ENCODE results near the gene COX6B1. TPM values are rescaled to one million over a fixed set of nuclear protein-coding genes. Genes with fewer than 3 reads are reported as not detected.

The COX6B1 gene
- total and polyA plus RNA-seq, 2 of the 8 experiments (the other 6 are each of a cell fraction or from before 2014, with no cell fraction given) = 437 to 1,052 TPM

Other genes starting within 250 kb of the COX6B1 start
- gene FFAR2, start 200.1 kb upstream of the COX6B1 start, total RNA-seq (2021; fragmentation: NEBNext Ultra II Directional; extraction: Animal tissue kit (Norgen Biotek cat#: 25700)) = not detected in 2 replicates
- not detected in 2 replicates for gene FFAR2, start 200.1 kb upstream of the COX6B1 start, polyA plus RNA-seq (2011; rRNA removed)
- gene KRTDAP, start 157.9 kb upstream of the COX6B1 start, total RNA-seq (2021; fragmentation: NEBNext Ultra II Directional; extraction: Animal tissue kit (Norgen Biotek cat#: 25700)) = 0.69 and 1.0 TPM in 2 replicates
- gene KRTDAP, start 157.9 kb upstream of the COX6B1 start, polyA plus RNA-seq (2011; rRNA removed) = 0.88 and 1.1 TPM in 2 replicates
- gene DMKN, start 134.7 kb upstream of the COX6B1 start, total RNA-seq (2021; fragmentation: NEBNext Ultra II Directional; extraction: Animal tissue kit (Norgen Biotek cat#: 25700)) = 286 and 290 TPM in 2 replicates
- 330 and 379 TPM in 2 replicates for gene DMKN, start 134.7 kb upstream of the COX6B1 start, polyA plus RNA-seq (2011; rRNA removed)
- gene SBSN, start 120.0 kb upstream of the COX6B1 start, total RNA-seq (2021; fragmentation: NEBNext Ultra II Directional; extraction: Animal tissue kit (Norgen Biotek cat#: 25700)) = not detected in 2 replicates
- not detected in 2 replicates for gene SBSN, start 120.0 kb upstream of the COX6B1 start, polyA plus RNA-seq (2011; rRNA removed)
- gene GAPDHS, start 114.9 kb upstream of the COX6B1 start, total RNA-seq (2021; fragmentation: NEBNext Ultra II Directional; extraction: Animal tissue kit (Norgen Biotek cat#: 25700)) = not detected in 2 replicates
- 0.26 and 0.47 TPM in 2 replicates for gene GAPDHS, start 114.9 kb upstream of the COX6B1 start, polyA plus RNA-seq (2011; rRNA removed)
- gene TMEM147, start 102.7 kb upstream of the COX6B1 start, total RNA-seq (2021; fragmentation: NEBNext Ultra II Directional; extraction: Animal tissue kit (Norgen Biotek cat#: 25700)) = 157 and 159 TPM in 2 replicates
- gene TMEM147, start 102.7 kb upstream of the COX6B1 start, polyA plus RNA-seq (2011; rRNA removed) = 372 and 418 TPM in 2 replicates
- gene ATP4A, start 84.7 kb upstream of the COX6B1 start, total RNA-seq (2021; fragmentation: NEBNext Ultra II Directional; extraction: Animal tissue kit (Norgen Biotek cat#: 25700)) = 0.31 and 0.50 TPM in 2 replicates
- gene ATP4A, start 84.7 kb upstream of the COX6B1 start, polyA plus RNA-seq (2011; rRNA removed) = 1.2 and 1.4 TPM in 2 replicates
- not detected in 2 replicates for gene PMIS2, start 62.1 kb upstream of the COX6B1 start, total RNA-seq (2021; fragmentation: NEBNext Ultra II Directional; extraction: Animal tissue kit (Norgen Biotek cat#: 25700))
- 0.25 TPM in 1 of 2 replicates, not detected in the other for gene PMIS2, start 62.1 kb upstream of the COX6B1 start, polyA plus RNA-seq (2011; rRNA removed)
- 18.9 and 25.7 TPM in 2 replicates for gene HAUS5, start 35.6 kb upstream of the COX6B1 start, total RNA-seq (2021; fragmentation: NEBNext Ultra II Directional; extraction: Animal tissue kit (Norgen Biotek cat#: 25700))
- 13.8 and 20.1 TPM in 2 replicates for gene HAUS5, start 35.6 kb upstream of the COX6B1 start, polyA plus RNA-seq (2011; rRNA removed)
- gene RBM42, start 19.3 kb upstream of the COX6B1 start, total RNA-seq (2021; fragmentation: NEBNext Ultra II Directional; extraction: Animal tissue kit (Norgen Biotek cat#: 25700)) = 80.8 and 83.3 TPM in 2 replicates
- gene RBM42, start 19.3 kb upstream of the COX6B1 start, polyA plus RNA-seq (2011; rRNA removed) = 59.8 and 83.6 TPM in 2 replicates
- gene ETV2, start 6.6 kb upstream of the COX6B1 start, total RNA-seq (2021; fragmentation: NEBNext Ultra II Directional; extraction: Animal tissue kit (Norgen Biotek cat#: 25700)) = 0.88 and 1.8 TPM in 2 replicates
- gene ETV2, start 6.6 kb upstream of the COX6B1 start, polyA plus RNA-seq (2011; rRNA removed) = 1.3 and 2.3 TPM in 2 replicates
- gene UPK1A, start 18.2 kb downstream of the COX6B1 start, total RNA-seq (2021; fragmentation: NEBNext Ultra II Directional; extraction: Animal tissue kit (Norgen Biotek cat#: 25700)) = 0.56 and 0.61 TPM in 2 replicates
- gene UPK1A, start 18.2 kb downstream of the COX6B1 start, polyA plus RNA-seq (2011; rRNA removed) = 9.8 and 9.9 TPM in 2 replicates
- 0.42 and 0.50 TPM in 2 replicates for gene ZBTB32, start 56.2 kb downstream of the COX6B1 start, total RNA-seq (2021; fragmentation: NEBNext Ultra II Directional; extraction: Animal tissue kit (Norgen Biotek cat#: 25700))
- 0.11 and 0.17 TPM in 2 replicates for gene ZBTB32, start 56.2 kb downstream of the COX6B1 start, polyA plus RNA-seq (2011; rRNA removed)
- 38.6 and 41.5 TPM in 2 replicates for gene KMT2B, start 69.7 kb downstream of the COX6B1 start, total RNA-seq (2021; fragmentation: NEBNext Ultra II Directional; extraction: Animal tissue kit (Norgen Biotek cat#: 25700))
- 26.7 and 42.2 TPM in 2 replicates for gene KMT2B, start 69.7 kb downstream of the COX6B1 start, polyA plus RNA-seq (2011; rRNA removed)
- 8.4 and 12.2 TPM in 2 replicates for gene IGFLR1, start 94.1 kb downstream of the COX6B1 start, total RNA-seq (2021; fragmentation: NEBNext Ultra II Directional; extraction: Animal tissue kit (Norgen Biotek cat#: 25700))
- 28.9 and 40.3 TPM in 2 replicates for gene IGFLR1, start 94.1 kb downstream of the COX6B1 start, polyA plus RNA-seq (2011; rRNA removed)
- 15.1 and 18.5 TPM in 2 replicates for gene U2AF1L4, start 97.1 kb downstream of the COX6B1 start, total RNA-seq (2021; fragmentation: NEBNext Ultra II Directional; extraction: Animal tissue kit (Norgen Biotek cat#: 25700))
- gene U2AF1L4, start 97.1 kb downstream of the COX6B1 start, polyA plus RNA-seq (2011; rRNA removed) = 32.7 TPM in 2 replicates
- 75.3 and 80.2 TPM in 2 replicates for gene PSENEN, start 97.3 kb downstream of the COX6B1 start, total RNA-seq (2021; fragmentation: NEBNext Ultra II Directional; extraction: Animal tissue kit (Norgen Biotek cat#: 25700))
- 66.7 and 73.9 TPM in 2 replicates for gene PSENEN, start 97.3 kb downstream of the COX6B1 start, polyA plus RNA-seq (2011; rRNA removed)
- gene LIN37, start 100.3 kb downstream of the COX6B1 start, total RNA-seq (2021; fragmentation: NEBNext Ultra II Directional; extraction: Animal tissue kit (Norgen Biotek cat#: 25700)) = 2.9 and 3.8 TPM in 2 replicates
- 8.5 and 9.8 TPM in 2 replicates for gene LIN37, start 100.3 kb downstream of the COX6B1 start, polyA plus RNA-seq (2011; rRNA removed)
- 0.44 TPM in 1 of 2 replicates, not detected in the other for gene HSPB6, start 108.7 kb downstream of the COX6B1 start, total RNA-seq (2021; fragmentation: NEBNext Ultra II Directional; extraction: Animal tissue kit (Norgen Biotek cat#: 25700))
- 0.91 and 1.6 TPM in 2 replicates for gene HSPB6, start 108.7 kb downstream of the COX6B1 start, polyA plus RNA-seq (2011; rRNA removed)
- 20.8 and 28.9 TPM in 2 replicates for gene PROSER3, start 109.9 kb downstream of the COX6B1 start, total RNA-seq (2021; fragmentation: NEBNext Ultra II Directional; extraction: Animal tissue kit (Norgen Biotek cat#: 25700))
- gene PROSER3, start 109.9 kb downstream of the COX6B1 start, polyA plus RNA-seq (2011; rRNA removed) = 17.8 and 27.8 TPM in 2 replicates
- gene ARHGAP33, start 127.2 kb downstream of the COX6B1 start, total RNA-seq (2021; fragmentation: NEBNext Ultra II Directional; extraction: Animal tissue kit (Norgen Biotek cat#: 25700)) = 25.0 and 25.2 TPM in 2 replicates
- gene ARHGAP33, start 127.2 kb downstream of the COX6B1 start, polyA plus RNA-seq (2011; rRNA removed) = 6.5 and 11.2 TPM in 2 replicates
- gene PRODH2, start 164.5 kb downstream of the COX6B1 start, total RNA-seq (2021; fragmentation: NEBNext Ultra II Directional; extraction: Animal tissue kit (Norgen Biotek cat#: 25700)) = not detected in 2 replicates
- gene PRODH2, start 164.5 kb downstream of the COX6B1 start, polyA plus RNA-seq (2011; rRNA removed) = not detected in 2 replicates
- 0.40 and 1.4 TPM in 2 replicates for gene NPHS1, start 204.2 kb downstream of the COX6B1 start, total RNA-seq (2021; fragmentation: NEBNext Ultra II Directional; extraction: Animal tissue kit (Norgen Biotek cat#: 25700))
- 1.3 and 1.9 TPM in 2 replicates for gene NPHS1, start 204.2 kb downstream of the COX6B1 start, polyA plus RNA-seq (2011; rRNA removed)
- 4.6 TPM in 2 replicates for gene KIRREL2, start 208.6 kb downstream of the COX6B1 start, total RNA-seq (2021; fragmentation: NEBNext Ultra II Directional; extraction: Animal tissue kit (Norgen Biotek cat#: 25700))
- gene KIRREL2, start 208.6 kb downstream of the COX6B1 start, polyA plus RNA-seq (2011; rRNA removed) = 2.4 and 3.3 TPM in 2 replicates
- gene APLP1, start 220.3 kb downstream of the COX6B1 start, total RNA-seq (2021; fragmentation: NEBNext Ultra II Directional; extraction: Animal tissue kit (Norgen Biotek cat#: 25700)) = 22.0 and 22.2 TPM in 2 replicates
- 19.9 and 32.4 TPM in 2 replicates for gene APLP1, start 220.3 kb downstream of the COX6B1 start, polyA plus RNA-seq (2011; rRNA removed)